ENCODE measurements around the gene MOB4.

- TF ChIP-seq TAF1 (IDR thresholded peaks at IDR 0.05; ENCODE audit: borderline replicate concordance, insufficient read depth, low read length) = no peak
- TF ChIP-seq POLR2AphosphoS5 (IDR thresholded peaks at IDR 0.05; ENCODE audit: low read depth, low read length) = no peak
- no peak for TF ChIP-seq REST (IDR thresholded peaks at IDR 0.05; ENCODE audit: insufficient read depth in 1 of 2, low read depth in 2 of 2, low read length in 2 of 2)
- TF ChIP-seq SIN3A (IDR thresholded peaks at IDR 0.05; ENCODE audit: borderline replicate concordance, insufficient read depth, low read length) = no peak
- no peak for TF ChIP-seq FOXP2 (optimal IDR thresholded peaks at IDR 0.05; ENCODE audit: borderline replicate concordance, extremely low read depth, extremely low read length, insufficient read depth)
These were observed 20.3 kb upstream of the MOB4 start for GRCh38 chr2:197495433-197496134.
